GM12874 (cell line): ENCODE results near the gene ATP6V0A1.

ENCODE experiments used
- TF ChIP-seq, protein P1 (sequence below): IDR thresholded peaks from 2 replicates; pipeline ENCODE4 v1.5.1; 2011; ENCODE audit warnings: low read depth, mild to moderate bottlenecking, control low read depth, low read length, moderate library complexity; ENCODE audit not compliant: insufficient read depth

ATP6V0A1 gene

DNA sequence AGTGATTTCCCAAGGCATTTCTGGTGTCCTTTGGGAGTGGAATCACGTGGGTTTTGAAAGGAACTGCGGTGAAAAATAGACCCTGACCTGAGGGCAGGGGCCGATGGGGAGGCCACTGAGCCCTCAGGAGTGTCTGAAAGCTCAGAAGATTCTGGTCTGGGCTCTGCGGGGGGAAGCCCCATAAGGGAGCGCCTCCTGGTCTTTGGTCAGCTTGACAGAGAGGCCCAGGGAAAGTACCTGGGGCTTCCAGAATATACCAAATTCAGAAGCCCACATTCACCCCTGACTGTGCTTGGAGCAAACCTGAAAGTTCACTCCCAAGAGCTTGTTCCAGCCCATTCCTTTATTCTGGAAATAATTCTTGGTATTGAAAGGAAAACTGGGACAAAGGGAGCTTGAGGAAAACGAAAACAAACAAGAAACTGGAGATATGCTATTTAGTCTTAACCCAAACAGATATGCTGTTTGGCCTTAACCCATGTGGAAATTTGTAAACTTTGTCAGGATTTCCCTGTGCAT, 54.1 kb downstream of the ATP6V0A1 start:
- TF ChIP-seq, protein P1, sequence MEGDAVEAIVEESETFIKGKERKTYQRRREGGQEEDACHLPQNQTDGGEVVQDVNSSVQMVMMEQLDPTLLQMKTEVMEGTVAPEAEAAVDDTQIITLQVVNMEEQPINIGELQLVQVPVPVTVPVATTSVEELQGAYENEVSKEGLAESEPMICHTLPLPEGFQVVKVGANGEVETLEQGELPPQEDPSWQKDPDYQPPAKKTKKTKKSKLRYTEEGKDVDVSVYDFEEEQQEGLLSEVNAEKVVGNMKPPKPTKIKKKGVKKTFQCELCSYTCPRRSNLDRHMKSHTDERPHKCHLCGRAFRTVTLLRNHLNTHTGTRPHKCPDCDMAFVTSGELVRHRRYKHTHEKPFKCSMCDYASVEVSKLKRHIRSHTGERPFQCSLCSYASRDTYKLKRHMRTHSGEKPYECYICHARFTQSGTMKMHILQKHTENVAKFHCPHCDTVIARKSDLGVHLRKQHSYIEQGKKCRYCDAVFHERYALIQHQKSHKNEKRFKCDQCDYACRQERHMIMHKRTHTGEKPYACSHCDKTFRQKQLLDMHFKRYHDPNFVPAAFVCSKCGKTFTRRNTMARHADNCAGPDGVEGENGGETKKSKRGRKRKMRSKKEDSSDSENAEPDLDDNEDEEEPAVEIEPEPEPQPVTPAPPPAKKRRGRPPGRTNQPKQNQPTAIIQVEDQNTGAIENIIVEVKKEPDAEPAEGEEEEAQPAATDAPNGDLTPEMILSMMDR, result no peak

- TF ChIP-seq, protein P1, result no peak
Measured at GRCh38 chr17:42513686-42514085, 55.0 kb downstream of the ATP6V0A1 start.

GRCh38 chr17:42514279-42514678, 55.6 kb downstream of the ATP6V0A1 start:
- TF ChIP-seq, protein P1, result no peak

GRCh38 chr17:42514867-42515266, 56.2 kb downstream of the ATP6V0A1 start:
- TF ChIP-seq, protein P1, result no peak

DNA sequence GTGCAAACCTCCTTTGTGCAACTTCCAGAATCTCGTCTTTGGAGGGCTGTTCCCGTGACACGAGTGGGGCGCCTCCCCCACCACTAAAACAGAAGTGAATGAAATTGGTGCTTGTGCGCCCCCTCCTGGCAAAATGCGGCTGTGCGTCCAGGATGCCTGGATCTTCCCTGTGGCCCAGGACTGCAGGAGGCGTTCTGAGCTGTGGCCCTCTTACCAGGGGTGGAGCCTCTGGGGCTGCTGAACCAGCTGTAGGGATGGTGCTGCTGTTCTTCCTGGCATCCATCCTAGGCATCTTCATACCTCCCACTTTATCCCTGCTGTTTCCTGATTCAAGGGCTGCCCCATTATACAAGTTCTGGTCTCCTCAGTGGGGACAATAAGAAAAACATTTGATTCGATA, 58.8 kb downstream of the ATP6V0A1 start:
- TF ChIP-seq, protein P1, result peak; percentile 91

DNA sequence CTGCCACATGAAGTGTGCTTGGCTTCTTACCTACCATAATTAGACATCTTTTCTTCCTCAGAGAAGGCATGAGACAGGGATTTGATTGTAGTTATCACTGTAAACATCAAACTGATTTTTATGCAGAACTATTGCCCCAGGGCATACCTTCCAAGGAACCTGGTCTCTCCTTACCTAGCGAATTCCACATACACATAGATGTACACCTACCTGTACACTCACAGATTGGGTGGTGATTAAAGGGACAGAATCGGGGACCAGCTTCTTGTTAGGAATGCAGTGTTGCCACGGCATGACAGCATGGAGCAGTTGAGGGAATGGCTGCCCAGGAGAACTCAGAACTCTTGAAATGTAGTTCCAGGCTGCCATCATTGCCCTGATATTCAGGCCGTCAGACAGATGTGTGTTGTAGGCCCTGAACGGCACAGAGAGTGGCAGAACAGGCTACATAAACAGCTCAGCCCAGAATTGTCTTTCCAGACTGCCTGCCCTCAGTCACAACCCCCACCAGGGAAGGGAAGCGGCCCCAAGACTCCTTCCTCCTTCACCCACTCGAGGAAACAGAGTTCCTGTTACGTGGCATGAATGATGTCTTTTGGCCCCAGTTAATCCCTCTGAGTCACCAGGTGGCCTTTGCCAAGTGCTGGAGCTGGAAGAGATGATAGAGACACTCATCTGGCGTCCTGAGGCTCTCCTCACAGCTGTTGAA, 59.5 kb downstream of the ATP6V0A1 start:
- TF ChIP-seq, protein P1, result no peak

DNA sequence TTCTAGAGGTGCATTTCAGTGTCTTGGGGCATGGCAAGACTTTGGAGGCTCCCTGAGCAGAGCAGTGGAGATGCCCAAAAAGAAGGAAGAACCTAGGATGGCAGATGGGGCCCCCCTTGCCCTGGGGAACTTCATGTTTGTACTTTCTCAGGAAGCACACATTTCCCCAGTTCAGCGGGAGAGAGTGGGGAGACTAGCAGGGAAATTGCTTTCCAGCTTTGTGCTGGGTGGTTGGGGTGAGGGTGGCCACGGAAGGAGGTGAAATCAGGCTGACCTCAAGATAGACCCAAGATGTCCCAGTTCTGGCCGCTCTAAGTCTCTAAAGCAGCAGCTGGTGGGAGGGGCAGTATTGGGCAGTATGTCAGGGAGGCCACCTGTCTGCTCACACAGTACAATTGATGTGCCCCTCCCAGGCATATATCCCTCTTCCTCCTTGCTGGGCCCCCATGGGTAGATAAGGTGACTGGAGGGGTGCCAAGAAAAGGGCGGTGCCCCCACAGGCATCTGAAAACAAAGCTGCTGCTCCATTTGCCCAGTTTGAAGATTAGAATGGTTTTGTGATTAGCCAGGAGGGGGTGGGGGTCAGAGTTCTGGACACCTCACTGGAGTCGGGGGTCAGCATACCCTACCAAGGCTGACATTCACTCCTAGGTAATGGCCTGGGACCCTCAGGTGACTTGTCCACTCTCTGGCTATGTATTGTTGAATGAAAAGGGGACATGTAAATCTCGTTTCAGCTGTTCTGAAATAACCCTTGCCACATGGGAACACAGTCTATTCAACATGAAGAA, 60.3 kb downstream of the ATP6V0A1 start:
- TF ChIP-seq, protein P1, result no peak
